DND-41 (cell line): ENCODE measurements around the gene FAM120A.

Source experiments
- ATAC-seq: fragments of 200-7000 bp; cut with Tn5 transposase; 3 replicates; pipeline ENCODE4 v1.9.1; 2021; ENCODE audit warnings: low read depth; ENCODE audit not compliant: insufficient read depth
- DNase-seq: peaks from one replicate; pipeline ENCODE4 v3.0.0-alpha.2; 2020
- H2AFZ ChIP-seq: 2 replicates; pipeline ENCODE4 v1.6.0; 2012; ENCODE audit warnings: low read depth, low read length
- H3K27ac ChIP-seq: 2 replicates; pipeline ENCODE4 v1.5.1; 2012; ENCODE audit warnings: low read length, inconsistent platforms
- H3K27me3 ChIP-seq: fragments of 200-600 bp; sonication (generic); 2 replicates; pipeline ENCODE4 v1.6.0; 2012; ENCODE audit warnings: low read length, mild to moderate bottlenecking, inconsistent platforms; ENCODE audit not compliant: insufficient read depth, poor library complexity
- H3K36me3 ChIP-seq: 2 replicates; pipeline ENCODE4 v1.5.1; 2012; ENCODE audit warnings: low read length, inconsistent platforms; ENCODE audit not compliant: insufficient read depth
- H3K4me1 ChIP-seq: 2 replicates; pipeline ENCODE4 v1.5.1; 2012; ENCODE audit warnings: mild to moderate bottlenecking, low read length; ENCODE audit not compliant: insufficient read depth
- H3K4me2 ChIP-seq: 2 replicates; pipeline ENCODE4 v1.6.0; 2012; ENCODE audit warnings: mild to moderate bottlenecking, moderate library complexity, low read length, inconsistent platforms; ENCODE audit not compliant: insufficient read depth
- H3K4me3 ChIP-seq, 2 experiments: fragments of 200-600 bp in 1 of 2; shearing (Covaris generic) in 1 of 2; 2 replicates each; pipeline ENCODE4 v1.5.1; 2012 to 2016; ENCODE audit warnings: inconsistent platforms in 2 of 2, low read length in 2 of 2, mild to moderate bottlenecking in 2 of 2, low read depth in 1 of 2, moderate library complexity in 1 of 2
- H3K79me2 ChIP-seq: 2 replicates; pipeline ENCODE4 v1.6.0; 2012; ENCODE audit warnings: low read length, inconsistent platforms; ENCODE audit not compliant: insufficient read depth
- H3K9ac ChIP-seq: 2 replicates; pipeline ENCODE4 v1.6.0; 2012; ENCODE audit warnings: low read depth, mild to moderate bottlenecking, inconsistent platforms, low read length, moderate library complexity
- H3K9me3 ChIP-seq: 2 replicates; pipeline ENCODE4 v1.5.1; 2012; ENCODE audit warnings: low read length, moderate library complexity, mild to moderate bottlenecking, inconsistent platforms; ENCODE audit not compliant: insufficient read depth, severe bottlenecking
- H4K20me1 ChIP-seq: 2 replicates; pipeline ENCODE4 v1.6.0; 2012; ENCODE audit warnings: low read length; ENCODE audit not compliant: insufficient read depth
- CTCF ChIP-seq: IDR thresholded peaks from 2 replicates; pipeline ENCODE4 v1.5.1; 2012; ENCODE audit warnings: borderline replicate concordance, low read length, moderate library complexity, mild to moderate bottlenecking; ENCODE audit not compliant: poor library complexity, severe bottlenecking; ENCODE audit errors: extremely low read depth
- EZH2 ChIP-seq: IDR thresholded peaks from 3 replicates; pipeline ENCODE4 v1.6.1; 2012; ENCODE audit warnings: borderline replicate concordance, low read depth, mild to moderate bottlenecking, moderate library complexity, low read length, inconsistent platforms; ENCODE audit not compliant: severe bottlenecking

FAM120A gene

GRCh38 chr9:93513606-93514005 is 62.1 kb downstream of the FAM120A start:
- no peak overlapping the region for H3K27ac ChIP-seq
- DNase-seq (no peak), ATAC-seq (no peak)
- peaks cover 76% of the 10 kb centered on the region for H3K79me2 ChIP-seq
- no peak overlapping the region for H2AFZ ChIP-seq
- no peaks in the 10 kb centered on the region for H3K4me1 ChIP-seq
- no peaks in the 10 kb centered on the region for H3K27me3 ChIP-seq
- H3K36me3 ChIP-seq: peaks cover 60% of the 10 kb centered on the region
- H3K4me2 ChIP-seq: no peak overlapping the region
- no peaks in the 10 kb centered on the region for H3K9me3 ChIP-seq
- H3K4me3 ChIP-seq: no peak overlapping the region
- TF ChIP-seq EZH2 (no peak), CTCF (no peak)
- no peak overlapping the region for H3K9ac ChIP-seq
- H4K20me1 ChIP-seq: peaks cover 34% of the 10 kb centered on the region

GRCh38 chr9:93517331-93517730 is 65.8 kb downstream of the FAM120A start:
- H3K36me3 ChIP-seq: peaks cover 61% of the 10 kb centered on the region
- no peak overlapping the region for H3K4me3 ChIP-seq
- H3K27me3 ChIP-seq: no peaks in the 10 kb centered on the region
- H2AFZ ChIP-seq: no peak overlapping the region
- peaks cover 67% of the 10 kb centered on the region for H3K79me2 ChIP-seq
- H3K9ac ChIP-seq: no peak overlapping the region
- H3K9me3 ChIP-seq: no peaks in the 10 kb centered on the region
- DNase-seq (no peak), ATAC-seq (no peak)
- TF ChIP-seq CTCF (no peak), EZH2 (no peak)
- H3K4me2 ChIP-seq: no peak overlapping the region
- peaks cover 31% of the 10 kb centered on the region for H4K20me1 ChIP-seq
- H3K4me1 ChIP-seq: no peaks in the 10 kb centered on the region
- H3K27ac ChIP-seq: no peak overlapping the region

- no peaks in the 10 kb centered on the region for H3K27me3 ChIP-seq
- H3K4me1 ChIP-seq: no peaks in the 10 kb centered on the region
- H4K20me1 ChIP-seq: peaks cover 31% of the 10 kb centered on the region
- TF ChIP-seq EZH2: no peak
- peak; percentile 34 for TF ChIP-seq CTCF
- H3K36me3 ChIP-seq: peaks cover 71% of the 10 kb centered on the region
- no peak overlapping the region for H3K27ac ChIP-seq
- H3K9ac ChIP-seq: no peak overlapping the region
- no peak overlapping the region for H3K4me2 ChIP-seq
- DNase-seq (no peak), ATAC-seq (peak; percentile 62)
- H2AFZ ChIP-seq: no peak overlapping the region
- no peak overlapping the region for H3K4me3 ChIP-seq
- H3K79me2 ChIP-seq: peaks cover 73% of the 10 kb centered on the region
- no peaks in the 10 kb centered on the region for H3K9me3 ChIP-seq
Measured at GRCh38 chr9:93520523-93520922, 69.0 kb downstream of the FAM120A start.

GRCh38 chr9:93522736-93523135 is 71.3 kb downstream of the FAM120A start:
- H3K4me3 ChIP-seq: no peak overlapping the region
- H3K9me3 ChIP-seq: no peaks in the 10 kb centered on the region
- H4K20me1 ChIP-seq: peaks cover 37% of the 10 kb centered on the region
- H2AFZ ChIP-seq: no peak overlapping the region
- H3K4me2 ChIP-seq: no peak overlapping the region
- no peaks in the 10 kb centered on the region for H3K4me1 ChIP-seq
- H3K9ac ChIP-seq: no peak overlapping the region
- H3K27me3 ChIP-seq: no peaks in the 10 kb centered on the region
- TF ChIP-seq EZH2: no peak
- TF ChIP-seq CTCF: no peak
- peaks cover 77% of the 10 kb centered on the region for H3K36me3 ChIP-seq
- H3K27ac ChIP-seq: no peak overlapping the region
- DNase-seq (no peak), ATAC-seq (no peak)
- peaks cover 71% of the 10 kb centered on the region for H3K79me2 ChIP-seq
